Epidermal melanocyte (primary cell): Measurements from ENCODE around the gene ZNF391.
"Not testable (repeated sequence)": the region's sequence is repeated elsewhere in the genome, so short reads cannot be mapped to it uniquely, and the experiment has no call there.

ENCODE experiments used
- DNase-seq: peaks from one replicate; pipeline ENCODE4 v3.0.0; 2011; ENCODE audit warnings: low spot score; ENCODE audit not compliant: insufficient read length

Gene ZNF391

DNA sequence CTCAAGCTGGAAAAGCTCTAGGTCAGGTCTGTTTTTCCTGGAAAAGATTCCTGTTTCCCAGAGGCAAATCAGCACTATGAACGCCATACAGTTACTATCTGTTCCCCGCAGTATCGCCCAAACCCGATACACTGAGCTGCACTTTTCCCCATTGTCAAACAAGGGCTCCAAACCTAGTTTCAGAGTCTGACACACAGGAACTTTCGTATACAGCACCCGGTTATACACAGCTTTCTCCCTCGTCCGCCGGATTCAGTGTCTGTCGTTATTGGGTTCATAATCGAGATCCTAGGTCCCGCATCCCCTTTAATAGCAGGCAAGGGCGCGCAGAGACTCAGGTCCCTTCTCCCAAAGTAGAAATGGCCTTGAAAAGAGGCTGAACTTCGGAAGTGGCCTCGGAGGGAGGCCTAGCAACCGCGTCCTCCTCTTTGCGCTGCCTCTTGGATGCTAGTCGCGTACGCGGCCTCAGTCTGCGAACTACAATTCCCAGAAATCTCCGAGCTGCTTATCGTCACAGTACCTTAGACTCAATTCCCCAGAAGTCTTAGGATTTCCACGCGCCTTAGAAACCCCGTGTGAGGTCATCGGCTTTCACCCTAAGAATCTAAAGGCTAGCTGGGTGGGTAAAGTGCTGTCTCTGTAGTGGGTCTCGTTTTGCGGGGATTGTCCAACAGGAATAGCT is 34.2 kb downstream of the ZNF391 start:
- no peak for DNase-seq

DNA sequence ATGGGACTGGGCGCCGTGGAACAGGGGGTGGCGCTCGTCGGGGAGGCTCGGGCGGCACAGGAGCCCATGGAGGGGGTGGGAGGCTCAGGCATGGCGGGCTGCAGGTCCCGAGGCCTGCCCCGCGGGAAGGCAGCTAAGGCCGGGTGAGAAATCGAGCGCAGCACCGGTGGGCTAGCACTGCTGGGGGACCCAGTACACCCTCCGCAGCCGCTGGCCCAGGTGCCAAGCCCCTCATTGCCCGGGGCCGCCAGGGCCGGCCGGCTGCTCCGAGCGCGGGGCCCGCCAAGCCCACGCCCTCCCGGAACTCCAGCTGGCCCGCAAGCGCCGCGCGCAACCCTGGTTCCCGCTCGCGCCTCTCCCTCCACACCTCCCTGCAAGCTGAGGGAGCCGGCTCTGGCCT is 36.3 kb downstream of the ZNF391 start:
- DNase-seq = not testable (repeated sequence)

DNA sequence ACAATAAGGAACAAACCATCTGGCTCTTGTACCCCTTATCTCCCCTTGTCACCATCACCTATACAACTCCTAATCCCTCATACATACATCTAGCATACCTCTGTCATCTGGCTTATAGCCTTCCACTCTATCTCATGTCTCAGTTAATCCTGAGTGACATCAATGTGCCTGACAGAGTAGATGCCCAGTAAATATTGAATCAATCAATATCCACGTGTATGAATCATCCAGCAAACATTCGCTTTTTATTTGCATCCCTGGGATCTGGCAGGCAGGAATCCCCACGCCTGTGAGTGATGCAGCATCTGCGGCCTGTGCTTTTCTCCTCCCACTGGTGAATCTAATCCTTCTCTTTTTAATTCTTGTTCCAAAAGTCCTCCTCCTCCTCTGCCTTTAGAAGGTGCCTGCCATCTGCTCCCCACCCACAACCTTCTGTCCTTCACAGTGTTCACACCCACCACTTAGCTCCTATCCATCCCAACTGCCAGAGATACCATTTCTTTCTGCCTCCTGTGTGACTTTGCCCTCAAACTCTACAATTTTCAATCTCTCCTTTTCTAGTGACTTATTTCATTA is 37.6 kb downstream of the ZNF391 start:
- no peak for DNase-seq

DNA sequence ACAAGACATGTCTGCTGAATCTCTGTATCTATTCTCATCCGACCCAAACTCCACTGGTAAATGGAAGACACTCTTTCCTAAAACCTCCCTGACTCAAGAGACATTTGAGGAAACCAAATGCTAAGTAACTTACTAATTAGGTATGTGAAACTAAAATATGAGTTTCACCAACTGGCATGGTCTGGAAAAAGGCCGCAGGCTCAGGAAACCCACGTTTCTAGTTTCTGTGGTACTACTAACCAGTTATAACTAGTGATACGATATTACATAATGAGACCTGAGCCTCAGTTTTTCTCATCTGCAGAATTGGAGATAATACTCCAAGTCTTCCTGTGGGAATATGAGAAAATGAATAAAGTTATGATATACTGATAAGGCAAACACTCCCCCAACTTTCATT is 39.9 kb downstream of the ZNF391 start:
- no peak for DNase-seq

DNA sequence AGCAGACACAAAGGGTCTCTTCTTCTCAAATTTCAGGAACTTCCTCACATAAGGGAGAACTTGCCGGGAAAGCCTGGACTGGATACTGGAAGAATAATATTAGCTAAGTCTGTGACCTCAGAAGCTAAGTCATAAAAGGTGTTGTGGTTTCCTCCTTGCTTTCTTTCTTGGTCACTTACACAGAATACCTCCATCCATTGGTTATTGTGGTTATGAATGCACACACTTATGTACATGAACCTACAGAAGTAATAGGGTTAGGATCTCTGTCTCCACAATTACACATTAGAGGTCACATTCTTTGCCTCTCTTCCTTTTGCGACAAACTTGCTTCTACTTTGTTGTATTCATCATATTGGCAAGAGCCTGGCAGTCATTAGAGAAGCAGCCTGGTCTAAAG is 40.4 kb downstream of the ZNF391 start:
- DNase-seq = no peak

DNA sequence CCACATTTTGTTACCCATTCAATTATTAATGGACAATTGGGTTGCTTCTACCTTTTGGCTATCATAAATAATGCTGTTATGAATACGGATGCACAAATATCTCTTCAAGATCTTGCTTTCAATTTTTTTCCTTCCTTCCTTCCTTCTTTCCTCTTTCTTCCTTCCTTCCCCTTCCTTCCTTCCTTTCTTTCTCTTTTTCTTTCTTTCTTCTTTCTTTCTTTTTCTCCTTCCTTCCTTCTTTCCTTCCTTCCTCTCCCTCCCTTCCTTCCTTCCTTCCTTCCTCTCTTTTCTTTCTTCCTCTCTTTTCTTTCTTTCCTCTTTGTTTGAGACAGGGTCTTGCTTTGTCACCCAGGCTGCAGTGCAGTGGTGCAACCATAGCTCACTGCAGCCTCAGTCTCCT is 45.2 kb downstream of the ZNF391 start:
- DNase-seq = no peak

DNA sequence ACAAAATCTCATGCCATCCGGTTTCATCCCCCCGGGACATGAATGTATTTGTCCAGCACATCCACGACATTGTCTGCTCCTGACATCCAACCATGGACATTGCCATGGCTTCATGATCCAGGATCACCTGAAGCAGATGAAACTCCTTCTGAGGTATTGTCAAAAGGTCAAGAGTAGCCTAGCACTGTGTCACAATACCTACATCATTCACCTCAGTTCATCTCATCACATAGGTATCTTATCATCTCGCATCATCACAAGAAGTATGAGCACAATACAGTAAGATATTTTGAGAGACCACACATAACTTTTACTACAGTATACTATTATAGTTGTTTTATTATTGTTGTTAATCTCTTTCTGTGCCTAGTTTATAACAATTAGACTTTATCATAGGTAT is 50.8 kb downstream of the ZNF391 start:
- DNase-seq = no peak

DNA sequence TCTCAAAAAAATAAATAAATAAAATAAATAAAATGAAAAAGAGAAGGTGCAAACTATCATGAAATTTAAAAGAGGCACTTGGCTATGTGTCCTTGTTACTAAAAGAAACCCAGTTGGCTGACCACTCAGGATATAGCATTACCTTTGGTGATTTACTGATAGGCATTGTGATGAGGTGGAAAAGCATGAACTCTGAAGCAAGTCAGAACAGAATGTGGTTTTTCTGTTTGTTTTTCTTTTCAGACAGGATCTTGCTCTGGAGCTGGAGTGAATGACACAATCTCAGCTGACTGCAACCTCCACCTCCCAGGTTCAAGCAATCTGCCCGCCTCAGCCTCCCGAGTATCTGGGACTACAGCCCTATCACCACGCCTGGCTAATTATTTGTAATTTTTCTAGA is 52.4 kb downstream of the ZNF391 start:
- no peak for DNase-seq

DNA sequence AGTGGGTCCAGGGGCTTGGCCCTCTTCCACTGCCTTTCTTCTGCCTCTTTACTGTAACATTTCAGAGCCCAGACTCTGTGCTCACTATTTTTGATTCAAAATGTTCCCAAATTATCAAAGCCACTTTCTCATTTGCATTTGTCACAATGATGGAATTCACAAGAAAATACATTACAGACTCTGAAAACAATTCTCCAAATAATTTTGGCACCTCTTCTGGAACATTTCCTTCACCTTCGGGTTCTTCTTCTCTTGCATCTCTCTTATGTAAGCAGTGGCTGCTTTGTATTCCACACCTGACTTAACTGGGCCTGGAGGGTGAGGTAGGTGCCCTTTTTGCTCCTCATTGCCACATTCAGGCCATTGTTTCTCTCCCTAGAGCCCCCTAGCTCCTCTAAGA is 54.4 kb downstream of the ZNF391 start:
- DNase-seq = no peak

DNA sequence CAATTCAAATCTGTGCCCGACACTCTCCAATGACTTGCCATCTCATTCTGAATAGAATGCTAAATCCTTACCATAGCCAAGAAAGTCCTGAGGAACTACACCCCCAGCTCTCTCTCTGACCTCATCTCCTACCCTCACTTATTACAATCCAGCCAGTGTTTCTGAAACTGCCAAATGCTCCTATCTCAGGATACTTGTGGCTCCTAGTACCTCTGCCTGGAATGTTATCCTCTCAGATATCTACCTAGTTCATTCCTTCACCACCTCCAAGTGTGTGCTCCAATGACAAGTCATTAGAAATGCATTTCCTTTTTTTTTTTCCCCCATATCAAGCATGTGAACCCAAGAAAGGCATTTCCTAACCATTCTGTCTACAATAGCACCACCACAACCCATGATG is 59.9 kb downstream of the ZNF391 start:
- DNase-seq = no peak

DNA sequence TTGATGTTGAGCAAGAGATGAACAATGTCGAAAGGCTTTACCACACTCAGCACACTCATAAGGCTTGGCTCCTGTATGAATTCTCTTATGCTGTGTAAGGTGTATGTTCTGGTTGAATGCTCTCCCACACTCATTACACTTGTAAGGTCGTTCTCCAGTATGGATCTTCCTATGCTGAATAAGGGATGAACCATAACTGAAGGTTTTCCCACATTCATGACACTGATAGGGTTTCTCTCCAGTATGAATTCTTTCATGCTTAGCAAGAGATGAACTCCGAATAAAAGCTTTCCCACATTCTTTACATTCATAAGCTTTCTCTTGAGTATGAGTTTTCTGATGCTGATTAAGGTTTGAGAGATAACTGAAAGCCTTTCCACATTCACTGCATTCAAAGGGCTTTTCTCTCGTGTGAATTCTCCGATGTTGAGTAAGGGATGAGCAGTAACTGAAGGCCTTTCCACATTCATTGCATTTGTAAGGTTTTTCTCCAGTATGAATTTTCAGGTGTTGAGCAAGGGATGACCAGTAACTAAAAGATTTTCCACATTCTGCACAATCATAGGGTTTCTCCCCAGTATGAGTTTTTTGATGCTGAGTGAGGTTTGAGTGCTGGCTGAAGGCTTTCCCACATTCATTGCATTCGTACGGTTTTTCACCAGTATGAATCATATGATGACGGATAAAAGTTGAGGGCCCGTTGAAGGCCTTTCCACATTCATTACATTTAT is 63.3 kb downstream of the ZNF391 start:
- DNase-seq = no peak

DNA sequence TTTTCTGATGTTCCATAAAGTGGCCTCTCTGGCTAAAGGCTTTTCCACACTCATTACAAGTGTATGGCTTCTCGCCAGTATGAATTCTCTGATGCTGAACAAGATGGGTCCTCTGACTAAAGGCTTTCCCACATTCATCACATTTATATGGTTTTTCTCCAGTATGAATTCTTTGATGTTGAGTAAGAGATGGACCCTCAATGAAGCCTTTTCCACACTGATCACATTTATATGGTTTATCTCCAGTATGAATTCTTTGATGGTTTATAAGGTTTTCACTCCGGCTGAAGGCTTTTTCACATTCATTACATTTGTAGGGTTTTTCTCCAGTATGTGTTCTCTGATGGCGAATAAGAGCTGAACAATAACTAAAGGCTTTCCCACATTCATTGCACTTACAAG is 63.9 kb downstream of the ZNF391 start:
- DNase-seq = no peak
